Natural killer cell (primary cell): Measurements from ENCODE around the gene IFNAR2. TPM values are rescaled to one million over a fixed set of nuclear protein-coding genes. Genes with fewer than 3 reads are reported as not detected.
"Not testable (repeated sequence)": the region's sequence is repeated elsewhere in the genome, so short reads cannot be mapped to it uniquely, and the experiment has no call there.

Experiments used
- ATAC-seq, 3 donors: fragments of 150-1000 bp in 2 of 3; fragments of 200-7000 bp in 1 of 3; cut with Tn5 transposase; 1 replicate in 1 of 3; 2 replicates in 2 of 3; pipeline ENCODE4 v1.10.0; 2021; ENCODE audit warnings: mild to moderate bottlenecking in 2 of 3, moderate library complexity in 2 of 3
- DNase-seq, 2 donors: peaks; one replicate each; pipeline versions ENCODE4 v3.0.0 to v3.0.0-alpha.2; 2013 to 2021; ENCODE audit warnings: mixed read lengths in 1 of 2
- H3K27ac ChIP-seq: one replicate; pipeline ENCODE4 v1.5.1; 2013; ENCODE audit warnings: mild to moderate bottlenecking, low read length
- H3K27me3 ChIP-seq: one replicate; pipeline ENCODE4 v1.6.1; 2013; ENCODE audit warnings: low read length; ENCODE audit not compliant: control insufficient read depth, insufficient read depth
- H3K36me3 ChIP-seq: one replicate; pipeline ENCODE4 v1.6.1; 2013; ENCODE audit warnings: low read length; ENCODE audit not compliant: control insufficient read depth, insufficient read depth
- H3K4me1 ChIP-seq: one replicate; pipeline ENCODE4 v1.6.1; 2013; ENCODE audit warnings: low read length; ENCODE audit not compliant: control insufficient read depth, insufficient read depth
- H3K4me3 ChIP-seq: one replicate; pipeline ENCODE4 v1.5.1; 2013; ENCODE audit warnings: low read length
- H3K9me3 ChIP-seq: one replicate; pipeline ENCODE4 v1.6.1; 2013; ENCODE audit warnings: low read length; ENCODE audit not compliant: control insufficient read depth, insufficient read depth
- H3K27ac Mint-ChIP-seq, 2 donors: one replicate each; pipeline ENCODE4 v1.8.0; 2022; ENCODE audit warnings: mild to moderate bottlenecking in 2 of 2, mixed read lengths in 2 of 2, moderate library complexity in 1 of 2
- H3K27me3 Mint-ChIP-seq, 2 donors: one replicate each; pipeline ENCODE4 v1.8.0; 2022; ENCODE audit warnings: low read depth in 2 of 2, mixed read lengths in 2 of 2
- H3K36me3 Mint-ChIP-seq: one replicate; pipeline ENCODE4 v1.8.0; 2022; ENCODE audit warnings: mixed read lengths
- H3K4me1 Mint-ChIP-seq, 2 donors: one replicate each; pipeline ENCODE4 v1.8.0; 2022; ENCODE audit warnings: mixed read lengths in 2 of 2
- H3K4me3 Mint-ChIP-seq: one replicate; pipeline ENCODE4 v1.8.0; 2022; ENCODE audit warnings: mild to moderate bottlenecking, moderate library complexity, mixed read lengths
- H3K9me3 Mint-ChIP-seq, 2 donors: one replicate each; pipeline ENCODE4 v1.8.0; 2022; ENCODE audit warnings: mixed read lengths in 2 of 2
- WGBS: methylation state at CpG from one replicate; pipeline ENCODE4 v1.1.7; 2013; ENCODE audit warnings: missing lambda C conversion rate; ENCODE audit not compliant: insufficient coverage; 5-methylcytosine and 5-hydroxymethylcytosine counted together
- intact Hi-C: fragments of 100-400 bp; cut with micrococcal nuclease; formaldehyde crosslinking; loops from one replicate; pipeline ENCODE4 v1.14.2; 2022
- total RNA-seq, 4 donors: library from RNA; stranded (reverse); fragments of 120-200 nt in 1 of 4; gene quantifications; one replicate each; pipeline versions ENCODE4 v1.2.3 to v1.2.4, GENCODE V29; 2013 to 2022
- TF ChIP-seq, protein P1 (sequence below): fragments of 200-600 bp; IDR thresholded peaks from one replicate; pipeline ENCODE4 v1.8.0; 2022; ENCODE audit warnings: antibody characterized with exemption

Gene IFNAR2
- total RNA-seq, 3 donors from 2014 or later (not counting 1 experiment from before 2014, with no cell fraction given): 65.4 to 105 (median 70.9) TPM

DNA sequence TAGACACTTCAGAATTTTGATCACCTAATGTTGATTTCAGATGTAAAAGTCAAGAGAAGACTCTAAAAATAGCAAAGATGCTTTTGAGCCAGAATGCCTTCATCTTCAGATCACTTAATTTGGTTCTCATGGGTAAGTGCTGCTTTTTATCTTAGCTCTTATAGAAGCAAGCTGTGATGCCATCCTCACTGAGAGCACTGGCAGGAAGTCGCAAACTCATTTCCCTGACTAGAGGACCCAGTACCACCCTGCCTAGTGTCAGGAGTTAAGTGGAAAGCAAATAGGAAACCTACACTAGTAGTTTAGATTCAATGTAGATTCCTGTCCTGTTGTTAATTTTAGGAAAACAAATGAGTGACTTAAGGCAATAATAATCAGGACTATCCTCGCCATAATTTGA lies 12.1 kb downstream of the IFNAR2 start:
- TF ChIP-seq, protein P1, sequence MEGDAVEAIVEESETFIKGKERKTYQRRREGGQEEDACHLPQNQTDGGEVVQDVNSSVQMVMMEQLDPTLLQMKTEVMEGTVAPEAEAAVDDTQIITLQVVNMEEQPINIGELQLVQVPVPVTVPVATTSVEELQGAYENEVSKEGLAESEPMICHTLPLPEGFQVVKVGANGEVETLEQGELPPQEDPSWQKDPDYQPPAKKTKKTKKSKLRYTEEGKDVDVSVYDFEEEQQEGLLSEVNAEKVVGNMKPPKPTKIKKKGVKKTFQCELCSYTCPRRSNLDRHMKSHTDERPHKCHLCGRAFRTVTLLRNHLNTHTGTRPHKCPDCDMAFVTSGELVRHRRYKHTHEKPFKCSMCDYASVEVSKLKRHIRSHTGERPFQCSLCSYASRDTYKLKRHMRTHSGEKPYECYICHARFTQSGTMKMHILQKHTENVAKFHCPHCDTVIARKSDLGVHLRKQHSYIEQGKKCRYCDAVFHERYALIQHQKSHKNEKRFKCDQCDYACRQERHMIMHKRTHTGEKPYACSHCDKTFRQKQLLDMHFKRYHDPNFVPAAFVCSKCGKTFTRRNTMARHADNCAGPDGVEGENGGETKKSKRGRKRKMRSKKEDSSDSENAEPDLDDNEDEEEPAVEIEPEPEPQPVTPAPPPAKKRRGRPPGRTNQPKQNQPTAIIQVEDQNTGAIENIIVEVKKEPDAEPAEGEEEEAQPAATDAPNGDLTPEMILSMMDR: no peak
- no peak for ATAC-seq
- DNase-seq: peak in 1 of 2 donors; percentile 59
- H3K27ac Mint-ChIP-seq: peak overlapping the region; percentile 91 to 97
- WGBS: 50% methylated on average over 1 of the region's 2 CpGs
- peaks cover 36% of the 10 kb centered on the region for H3K36me3 Mint-ChIP-seq
- peaks cover 82 to 88% of the 10 kb centered on the region in 2 donors for H3K4me1 Mint-ChIP-seq
- Histone ChIP-seq H3K4me1 (peaks cover 67% of the 10 kb centered on the region), H3K9me3 (no peaks in the 10 kb centered on the region), H3K27me3 (no peaks in the 10 kb centered on the region), H3K27ac (peak overlapping the region; percentile 1), H3K4me3 (no peak overlapping the region), H3K36me3 (peaks cover 33% of the 10 kb centered on the region)
- intact Hi-C loops: no loop called here
- no peaks in the 10 kb centered on the region for H3K9me3 Mint-ChIP-seq
- no peaks in the 10 kb centered on the region for H3K27me3 Mint-ChIP-seq
- peak overlapping the region; percentile 68 for H3K4me3 Mint-ChIP-seq

DNA sequence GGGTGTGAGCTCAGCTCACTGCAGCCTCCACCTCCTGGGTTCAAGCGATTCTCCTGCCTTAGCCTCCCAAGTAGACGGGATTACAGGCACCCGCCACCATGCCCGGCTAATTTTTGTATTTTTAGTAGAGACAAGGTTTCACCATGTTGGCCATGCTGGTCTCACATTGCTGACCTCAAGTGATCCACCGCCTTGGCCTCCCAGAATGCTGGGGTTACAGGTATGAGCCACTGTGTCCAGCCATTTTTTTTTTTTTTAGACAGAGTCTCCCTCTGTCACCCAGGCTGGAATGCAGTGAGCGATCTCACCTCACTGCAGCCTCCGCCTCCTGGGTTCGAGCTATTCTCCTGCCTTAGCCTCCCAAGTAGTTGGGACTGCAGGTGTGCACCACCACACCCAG lies 13.1 kb downstream of the IFNAR2 start:
- DNase-seq, H3K4me3 Mint-ChIP-seq, ATAC-seq, H3K9me3 Mint-ChIP-seq, H3K4me3 ChIP-seq, H3K27ac ChIP-seq, intact Hi-C loops, H3K9me3 ChIP-seq, H3K27me3 Mint-ChIP-seq, H3K27me3 ChIP-seq: not testable (repeated sequence)
- Mint-ChIP-seq H3K27ac (peak overlapping the region in 1 of 2 donors; percentile 84), H3K36me3 (peaks cover 44% of the 10 kb centered on the region), H3K4me1 (peaks cover 78 to 85% of the 10 kb centered on the region in 2 donors)
- Histone ChIP-seq H3K4me1 (peaks cover 66% of the 10 kb centered on the region), H3K36me3 (peaks cover 40% of the 10 kb centered on the region)
- WGBS: 93% methylated on average over 8 of the region's 8 CpGs

DNA sequence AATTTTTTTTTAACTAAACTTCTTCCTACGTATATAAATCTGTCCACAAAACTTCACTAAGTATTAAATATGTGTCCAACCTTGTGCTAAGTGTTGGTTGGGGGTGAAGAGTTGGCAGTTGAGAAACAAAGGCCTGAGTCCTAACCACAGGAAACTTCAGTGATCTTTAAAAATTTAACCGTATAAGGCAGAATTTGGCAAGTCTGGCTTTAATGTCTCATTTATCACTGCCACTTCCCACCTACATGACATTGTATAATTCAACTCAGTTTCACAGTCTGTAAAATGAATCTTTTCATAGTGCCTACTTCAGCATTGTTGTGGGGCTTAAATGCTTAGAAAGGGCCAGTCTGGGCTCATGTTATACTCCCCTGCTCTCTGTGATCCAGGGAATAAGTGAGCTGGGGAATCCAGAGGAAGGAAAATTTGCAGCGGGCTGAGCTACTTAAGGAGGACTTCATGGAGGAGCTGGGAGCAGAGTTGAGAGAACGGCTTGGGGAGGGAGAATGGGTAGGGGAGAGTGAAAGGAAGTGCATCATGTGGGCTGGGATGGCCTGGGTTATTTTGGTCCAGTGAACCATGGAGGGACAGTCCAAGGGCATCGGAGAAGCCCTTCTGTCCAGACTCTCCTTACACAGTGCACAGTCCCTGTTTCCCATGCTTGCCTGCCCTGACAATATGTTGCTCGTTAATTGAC lies 14.5 kb downstream of the IFNAR2 start:
- H3K4me3 ChIP-seq: no peak overlapping the region
- ATAC-seq: peak in 2 of 3 donors; percentile 48 to 63
- H3K36me3 Mint-ChIP-seq: peaks cover 47% of the 10 kb centered on the region
- H3K4me1 Mint-ChIP-seq: peaks cover 77 to 85% of the 10 kb centered on the region in 2 donors
- H3K27me3 ChIP-seq: no peaks in the 10 kb centered on the region
- peaks cover 63% of the 10 kb centered on the region for H3K4me1 ChIP-seq
- no peaks in the 10 kb centered on the region for H3K27me3 Mint-ChIP-seq
- no peaks in the 10 kb centered on the region for H3K9me3 ChIP-seq
- no peaks in the 10 kb centered on the region for H3K9me3 Mint-ChIP-seq
- H3K27ac Mint-ChIP-seq: peak overlapping the region; percentile 84 to 98
- intact Hi-C loops: no loop called here
- H3K27ac ChIP-seq: peak overlapping the region; percentile 60
- TF ChIP-seq, protein P1: no peak
- H3K4me3 Mint-ChIP-seq: peak overlapping the region; percentile 79
- peak in 1 of 2 donors; percentile 40 for DNase-seq
- H3K36me3 ChIP-seq: peaks cover 50% of the 10 kb centered on the region
- WGBS: 44% methylated on average over 5 of the region's 6 CpGs

DNA sequence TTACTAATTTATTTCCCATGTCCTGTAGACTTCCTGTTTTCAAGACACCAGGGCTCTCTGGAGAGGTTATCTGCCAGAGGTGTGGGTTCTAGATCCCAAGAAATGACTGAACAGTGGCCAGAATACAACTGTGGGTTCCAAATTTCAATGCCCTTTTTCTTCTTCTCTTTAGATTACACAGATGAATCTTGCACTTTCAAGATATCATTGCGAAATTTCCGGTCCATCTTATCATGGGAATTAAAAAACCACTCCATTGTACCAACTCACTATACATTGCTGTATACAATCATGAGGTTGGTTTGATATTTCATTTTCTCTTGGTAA lies 15.0 kb downstream of the IFNAR2 start:
- 80% methylated on average over 1 of the region's 2 CpGs for WGBS
- peaks cover 78 to 86% of the 10 kb centered on the region in 2 donors for H3K4me1 Mint-ChIP-seq
- H3K36me3 Mint-ChIP-seq: peaks cover 47% of the 10 kb centered on the region
- no peaks in the 10 kb centered on the region for H3K9me3 Mint-ChIP-seq
- H3K27ac ChIP-seq: peak overlapping the region; percentile 60
- no peaks in the 10 kb centered on the region for H3K27me3 Mint-ChIP-seq
- no peaks in the 10 kb centered on the region for H3K27me3 ChIP-seq
- no peaks in the 10 kb centered on the region for H3K9me3 ChIP-seq
- TF ChIP-seq, protein P1: no peak
- peaks cover 55% of the 10 kb centered on the region for H3K36me3 ChIP-seq
- peak overlapping the region; percentile 84 to 98 for H3K27ac Mint-ChIP-seq
- no peak overlapping the region for H3K4me3 ChIP-seq
- ATAC-seq: peak in 1 of 3 donors; percentile 16
- DNase-seq: no peak
- intact Hi-C loops: no loop called here
- H3K4me1 ChIP-seq: peaks cover 63% of the 10 kb centered on the region
- H3K4me3 Mint-ChIP-seq: peak overlapping the region; percentile 79
